GM19372 (cell line): ENCODE data around the gene CCL4.
"Not testable (repeated sequence)": the region's sequence is repeated elsewhere in the genome, so short reads cannot be mapped to it uniquely, and the experiment has no call there.

Experiments
- ATAC-seq: cut with Tn5 transposase; IDR thresholded peaks from one replicate; pipeline ENCODE4 v1.9.1; 2021; ENCODE audit warnings: mild to moderate bottlenecking, low read depth, moderate library complexity; ENCODE audit not compliant: unreplicated experiment

The CCL4 gene

GRCh38 chr17:36114971-36115648, 11.5 kb downstream of the CCL4 start:
- ATAC-seq, result not testable (repeated sequence)

- not testable (repeated sequence) for ATAC-seq
Observed at GRCh38 chr17:36115649-36115977, 12.0 kb downstream of the CCL4 start.

GRCh38 chr17:36117505-36118382, 14.1 kb downstream of the CCL4 start:
- no peak for ATAC-seq

GRCh38 chr17:36118477-36119353, 15.1 kb downstream of the CCL4 start:
- ATAC-seq, result no peak

- ATAC-seq, result no peak
Observed at GRCh38 chr17:36120221-36120620, 16.6 kb downstream of the CCL4 start.

- ATAC-seq, result not testable (repeated sequence)
Observed at GRCh38 chr17:36121099-36121498, 17.5 kb downstream of the CCL4 start.

GRCh38 chr17:36123431-36123830, 19.8 kb downstream of the CCL4 start:
- ATAC-seq, result no peak

- ATAC-seq, result no peak
Observed at GRCh38 chr17:36124879-36125824, 21.5 kb downstream of the CCL4 start.

GRCh38 chr17:36127199-36127893, 23.7 kb downstream of the CCL4 start:
- peak; percentile 78 for ATAC-seq

- no peak for ATAC-seq
Observed at GRCh38 chr17:36127911-36128310, 24.3 kb downstream of the CCL4 start.

- ATAC-seq, result no peak
Observed at GRCh38 chr17:36128411-36128978, 24.9 kb downstream of the CCL4 start.

GRCh38 chr17:36129616-36130015, 26.0 kb downstream of the CCL4 start:
- ATAC-seq, result no peak

GRCh38 chr17:36130346-36130745, 26.7 kb downstream of the CCL4 start:
- no peak for ATAC-seq

- no peak for ATAC-seq
Observed at GRCh38 chr17:36131421-36131820, 27.8 kb downstream of the CCL4 start.

GRCh38 chr17:36131931-36132330, 28.3 kb downstream of the CCL4 start:
- ATAC-seq, result no peak

- ATAC-seq, result no peak
Observed at GRCh38 chr17:36132421-36132831, 28.8 kb downstream of the CCL4 start.

GRCh38 chr17:36133602-36134236, 30.1 kb downstream of the CCL4 start:
- no peak for ATAC-seq

- ATAC-seq, result no peak
Observed at GRCh38 chr17:36135465-36135864, 31.8 kb downstream of the CCL4 start.
